Esophagus squamous epithelium (tissue), 4 donors: ENCODE measurements around the gene PRKAA1.

Experiments
- POLR2A ChIP-seq, 4 donors: fragments of 450-650 bp; IDR thresholded peaks; one replicate each; pipeline ENCODE4 v1.6.1; 2017; ENCODE audit warnings: antibody characterized with exemption in 4 of 4, mild to moderate bottlenecking in 4 of 4, moderate library complexity in 3 of 4
- TF ChIP-seq, protein P1 (sequence below), 6 experiments: fragments of 450-650 bp in 4 of 6; fragments of 200-600 bp in 2 of 6; sonication (generic) in 2 of 6; IDR thresholded peaks; one replicate each; pipeline ENCODE4 v1.5.1; 2016 to 2019; ENCODE audit warnings: antibody characterized with exemption in 6 of 6, mild to moderate bottlenecking in 4 of 6, moderate library complexity in 4 of 6

DNA sequence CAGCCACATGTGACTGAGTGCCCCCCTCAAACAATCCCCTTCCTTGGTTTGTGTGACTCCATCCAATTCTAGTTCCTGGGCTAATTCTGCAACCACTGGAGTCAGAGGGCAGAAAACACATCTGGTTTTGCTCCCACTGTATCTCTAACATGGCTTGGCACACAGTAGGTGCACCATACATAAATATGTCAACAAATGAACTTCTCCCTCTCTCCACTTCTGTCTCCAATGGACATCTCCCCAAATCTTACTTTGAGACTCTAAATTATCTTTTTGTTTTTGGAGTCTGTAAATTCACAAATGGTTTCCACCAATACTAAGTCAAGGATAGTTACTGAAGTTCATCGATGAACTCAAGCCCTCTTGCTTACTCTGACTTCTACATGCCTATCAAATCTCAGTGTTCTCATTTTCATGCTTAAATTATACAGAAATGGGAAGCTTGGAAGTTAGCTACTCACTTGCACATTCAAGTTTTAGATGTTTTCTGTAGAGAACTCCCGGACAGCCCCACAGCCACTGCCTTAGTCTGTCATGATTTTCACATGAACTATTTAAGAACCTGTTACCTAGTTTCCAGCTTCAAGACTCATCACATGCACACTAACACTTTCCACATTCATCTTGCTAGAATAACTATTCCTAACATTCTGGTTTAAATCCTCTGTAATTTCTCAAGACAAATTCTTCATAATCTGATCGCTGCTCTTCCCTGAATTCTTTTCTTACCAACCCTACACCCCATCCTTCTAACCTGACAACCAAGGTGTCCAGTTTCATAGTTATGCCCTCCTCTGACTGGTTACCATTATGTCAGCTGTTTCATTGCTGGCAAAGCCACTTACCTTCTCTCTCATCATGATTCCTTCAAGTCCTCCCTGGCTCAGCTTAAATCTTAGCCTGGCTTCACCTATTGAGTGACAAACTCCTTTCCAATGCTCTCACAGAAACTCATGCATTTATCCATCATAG lies 30.8 kb upstream of the PRKAA1 start:
- TF ChIP-seq, protein P1, sequence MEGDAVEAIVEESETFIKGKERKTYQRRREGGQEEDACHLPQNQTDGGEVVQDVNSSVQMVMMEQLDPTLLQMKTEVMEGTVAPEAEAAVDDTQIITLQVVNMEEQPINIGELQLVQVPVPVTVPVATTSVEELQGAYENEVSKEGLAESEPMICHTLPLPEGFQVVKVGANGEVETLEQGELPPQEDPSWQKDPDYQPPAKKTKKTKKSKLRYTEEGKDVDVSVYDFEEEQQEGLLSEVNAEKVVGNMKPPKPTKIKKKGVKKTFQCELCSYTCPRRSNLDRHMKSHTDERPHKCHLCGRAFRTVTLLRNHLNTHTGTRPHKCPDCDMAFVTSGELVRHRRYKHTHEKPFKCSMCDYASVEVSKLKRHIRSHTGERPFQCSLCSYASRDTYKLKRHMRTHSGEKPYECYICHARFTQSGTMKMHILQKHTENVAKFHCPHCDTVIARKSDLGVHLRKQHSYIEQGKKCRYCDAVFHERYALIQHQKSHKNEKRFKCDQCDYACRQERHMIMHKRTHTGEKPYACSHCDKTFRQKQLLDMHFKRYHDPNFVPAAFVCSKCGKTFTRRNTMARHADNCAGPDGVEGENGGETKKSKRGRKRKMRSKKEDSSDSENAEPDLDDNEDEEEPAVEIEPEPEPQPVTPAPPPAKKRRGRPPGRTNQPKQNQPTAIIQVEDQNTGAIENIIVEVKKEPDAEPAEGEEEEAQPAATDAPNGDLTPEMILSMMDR (IDR thresholded peaks at IDR 0.05) = no peak
- TF ChIP-seq POLR2A (IDR thresholded peaks at IDR 0.05) = no peak
